Measurements from ENCODE around the gene RHOBTB1.

- no peak for TF ChIP-seq CTCF (IDR thresholded peaks at IDR 0.05)
- TF ChIP-seq, protein P1, sequence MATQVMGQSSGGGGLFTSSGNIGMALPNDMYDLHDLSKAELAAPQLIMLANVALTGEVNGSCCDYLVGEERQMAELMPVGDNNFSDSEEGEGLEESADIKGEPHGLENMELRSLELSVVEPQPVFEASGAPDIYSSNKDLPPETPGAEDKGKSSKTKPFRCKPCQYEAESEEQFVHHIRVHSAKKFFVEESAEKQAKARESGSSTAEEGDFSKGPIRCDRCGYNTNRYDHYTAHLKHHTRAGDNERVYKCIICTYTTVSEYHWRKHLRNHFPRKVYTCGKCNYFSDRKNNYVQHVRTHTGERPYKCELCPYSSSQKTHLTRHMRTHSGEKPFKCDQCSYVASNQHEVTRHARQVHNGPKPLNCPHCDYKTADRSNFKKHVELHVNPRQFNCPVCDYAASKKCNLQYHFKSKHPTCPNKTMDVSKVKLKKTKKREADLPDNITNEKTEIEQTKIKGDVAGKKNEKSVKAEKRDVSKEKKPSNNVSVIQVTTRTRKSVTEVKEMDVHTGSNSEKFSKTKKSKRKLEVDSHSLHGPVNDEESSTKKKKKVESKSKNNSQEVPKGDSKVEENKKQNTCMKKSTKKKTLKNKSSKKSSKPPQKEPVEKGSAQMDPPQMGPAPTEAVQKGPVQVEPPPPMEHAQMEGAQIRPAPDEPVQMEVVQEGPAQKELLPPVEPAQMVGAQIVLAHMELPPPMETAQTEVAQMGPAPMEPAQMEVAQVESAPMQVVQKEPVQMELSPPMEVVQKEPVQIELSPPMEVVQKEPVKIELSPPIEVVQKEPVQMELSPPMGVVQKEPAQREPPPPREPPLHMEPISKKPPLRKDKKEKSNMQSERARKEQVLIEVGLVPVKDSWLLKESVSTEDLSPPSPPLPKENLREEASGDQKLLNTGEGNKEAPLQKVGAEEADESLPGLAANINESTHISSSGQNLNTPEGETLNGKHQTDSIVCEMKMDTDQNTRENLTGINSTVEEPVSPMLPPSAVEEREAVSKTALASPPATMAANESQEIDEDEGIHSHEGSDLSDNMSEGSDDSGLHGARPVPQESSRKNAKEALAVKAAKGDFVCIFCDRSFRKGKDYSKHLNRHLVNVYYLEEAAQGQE (IDR thresholded peaks at IDR 0.05; ENCODE audit: insufficient read depth in 1 of 2, low read depth in 2 of 2, low read length in 1 of 2) = no peak
Measured at GRCh38 chr10:60856405-60856804, 87.6 kb downstream of the RHOBTB1 start.

All from Panc1 (cell line).